Endothelial cell of umbilical vein (primary cell): ENCODE results near the gene SMG9. TPM values are rescaled to one million over a fixed set of nuclear protein-coding genes. Genes with fewer than 3 reads are reported as not detected.

Experiments
- BruUV-seq: library from RNA; stranded (reverse); fragments of 400-500 nt; replicated peaks from 2 replicates; lab custom pipeline; 2021; lab: Mats Ljungman, UMichigan
- CTCF ChIA-PET: fragments of 300-600, 350-600 bp; sonication (Branson Sonifier 250); formaldehyde crosslinking; loops from one replicate; lab custom pipeline; 2021; ENCODE audit warnings: antibody characterized with exemption, inconsistent platforms; lab: Charles Lee
- POLR2A ChIA-PET: fragments of 300-600, 350-600 bp; sonication (Branson Sonifier 250); formaldehyde crosslinking; loops from one replicate; lab custom pipeline; 2021; ENCODE audit warnings: antibody characterized with exemption, inconsistent platforms; lab: Charles Lee
- DNase-seq: peaks from one replicate; pipeline ENCODE4 v3.0.0-alpha.2; 2011; ENCODE audit warnings: low read depth, low spot score
- FAIRE-seq: peaks from 2 replicates; lab custom pipeline; 2011; peaks lifted over from hg19 to GRCh38; lab: Jason Lieb, UNC
- H2AFZ ChIP-seq: 2 replicates; pipeline ENCODE4 v1.6.0; 2012; ENCODE audit warnings: low read depth, low read length, control low read depth, inconsistent platforms
- H3K27ac ChIP-seq: 2 replicates; pipeline ENCODE4 v1.5.1; 2011; ENCODE audit warnings: low read depth, mild to moderate bottlenecking, control low read depth, low read length, moderate library complexity; ENCODE audit not compliant: insufficient read depth
- H3K27me3 ChIP-seq, 2 experiments: 2 replicates each; pipeline versions ENCODE4 v1.6.0 to v1.6.1; 2011; ENCODE audit warnings: low read length in 2 of 2, mixed read lengths in 1 of 2; ENCODE audit not compliant: control insufficient read depth in 2 of 2, insufficient read depth in 2 of 2
- H3K36me3 ChIP-seq, 2 experiments: 2 replicates in 1 of 2; 3 replicates in 1 of 2; pipeline ENCODE4 v1.5.1; 2011; ENCODE audit warnings: low read length in 2 of 2, mild to moderate bottlenecking in 1 of 2, moderate library complexity in 1 of 2; ENCODE audit not compliant: control insufficient read depth in 2 of 2, insufficient read depth in 2 of 2; ENCODE audit errors: extremely low read depth in 1 of 2
- H3K4me1 ChIP-seq: 3 replicates; pipeline ENCODE4 v1.5.1; 2011; ENCODE audit warnings: mild to moderate bottlenecking, low read length; ENCODE audit not compliant: control insufficient read depth, insufficient read depth; ENCODE audit errors: extremely low read depth
- H3K4me2 ChIP-seq: 2 replicates; pipeline ENCODE4 v1.6.1; 2011; ENCODE audit warnings: low read length, control low read depth, mixed read lengths; ENCODE audit not compliant: insufficient read depth
- H3K4me3 ChIP-seq, 3 experiments: fragments of 200-600 bp in 1 of 3; sonication (generic), shearing (Covaris generic) in 1 of 3; replicated peaks in 1 of 3; 2 replicates each; pipeline ENCODE4 v1.5.1; 2011 to 2016; ENCODE audit warnings: control low read depth in 3 of 3, low read length in 3 of 3, mild to moderate bottlenecking in 2 of 3, inconsistent platforms in 1 of 3, low read depth in 1 of 3, moderate library complexity in 1 of 3; ENCODE audit not compliant: insufficient read depth in 1 of 3
- H3K79me2 ChIP-seq: 2 replicates; pipeline ENCODE4 v1.6.0; 2012; ENCODE audit warnings: low read length, inconsistent platforms; ENCODE audit not compliant: control insufficient read depth, insufficient read depth
- H3K9ac ChIP-seq: replicated peaks from 2 replicates; pipeline ENCODE3; 2011; ENCODE audit warnings: low read length, control low read depth; ENCODE audit not compliant: insufficient read depth; ENCODE audit errors: extremely low read depth
- H3K9me1 ChIP-seq: replicated peaks from 3 replicates; pipeline ENCODE4 v1.6.0; 2011; ENCODE audit warnings: mild to moderate bottlenecking, low read length; ENCODE audit not compliant: control insufficient read depth, insufficient read depth; ENCODE audit errors: extremely low read depth
- H3K9me3 ChIP-seq: replicated peaks from 2 replicates; pipeline ENCODE4 v1.5.1; 2012; ENCODE audit warnings: low read length, inconsistent platforms; ENCODE audit not compliant: control insufficient read depth, insufficient read depth
- H4K20me1 ChIP-seq: replicated peaks from 2 replicates; pipeline ENCODE3; 2011; ENCODE audit warnings: mild to moderate bottlenecking, low read length; ENCODE audit not compliant: control insufficient read depth, insufficient read depth; ENCODE audit errors: extremely low read depth
- CTCF ChIP-seq, 2 donors: IDR thresholded peaks; 1 replicate in 1 of 2; 2 replicates in 1 of 2; pipeline ENCODE4 v1.5.1; 2011; ENCODE audit warnings: low read length in 2 of 2, mild to moderate bottlenecking in 2 of 2, moderate library complexity in 2 of 2, control low read depth in 1 of 2, inconsistent platforms in 1 of 2, low read depth in 1 of 2; ENCODE audit not compliant: insufficient read depth in 1 of 2; ENCODE audit errors: extremely low read depth in 1 of 2
- EZH2 ChIP-seq: IDR thresholded peaks from 2 replicates; pipeline ENCODE4 v1.6.1; 2012; ENCODE audit warnings: borderline replicate concordance, low read depth, mild to moderate bottlenecking, moderate library complexity, low read length, inconsistent platforms; ENCODE audit not compliant: severe bottlenecking
- FOS ChIP-seq: IDR thresholded peaks from 2 replicates; pipeline ENCODE4 v1.6.1; 2011; ENCODE audit warnings: mild to moderate bottlenecking, low read length, moderate library complexity, borderline replicate concordance; ENCODE audit not compliant: insufficient read depth
- GATA2 ChIP-seq: IDR thresholded peaks from 2 replicates; pipeline ENCODE4 v1.7.0; 2011; ENCODE audit warnings: low read depth, mild to moderate bottlenecking, moderate library complexity, mixed read lengths, low read length; ENCODE audit not compliant: insufficient read length, insufficient read depth
- JUN ChIP-seq: IDR thresholded peaks from 2 replicates; pipeline ENCODE4 v1.6.1; 2011; ENCODE audit warnings: borderline replicate concordance, low read depth; ENCODE audit not compliant: insufficient read length, insufficient read depth
- MYC ChIP-seq: IDR thresholded peaks from one replicate; pipeline ENCODE4 v1.6.1; 2011; ENCODE audit warnings: mild to moderate bottlenecking, low read depth, low read length
- POLR2A ChIP-seq: IDR thresholded peaks from 2 replicates; pipeline ENCODE4 v1.6.1; 2012; ENCODE audit warnings: low read depth, mild to moderate bottlenecking, control low read depth, low read length
- POLR2AphosphoS5 ChIP-seq: IDR thresholded peaks from 2 replicates; pipeline ENCODE4 v1.6.1; 2012; ENCODE audit warnings: low read depth, mild to moderate bottlenecking, control low read depth, low read length, moderate library complexity; ENCODE audit not compliant: insufficient read depth
- dilution Hi-C: fragments of 300-500 bp; cut with MboI; formaldehyde crosslinking; loops from one replicate; pipeline ENCODE4 v1.15.0; 2019; ENCODE audit warnings: low sequenced_read_pairs; ENCODE audit not compliant: extremely low pct_ligation_motif_present
- intact Hi-C: fragments of 100-400 bp; cut with micrococcal nuclease; formaldehyde crosslinking; loops from one replicate; pipeline ENCODE4 v1.10.0; 2022
- polyA plus RNA-seq, 4 experiments: library from polyadenylated mRNA; depleted of rRNA in 3 of 4; stranded (reverse) in 3 of 4; unstranded in 1 of 4; fragments of >200 nt; gene quantifications; 2 replicates each; pipeline versions ENCODE4 v1.2.1 to v1.2.3, GENCODE V29; 2011 to 2012; ENCODE audit warnings: missing spikeins in 1 of 4
- total RNA-seq: library from RNA; stranded (reverse); gene quantifications from 2 replicates; pipeline ENCODE4 v1.2.3, GENCODE V29; 2021
- TF ChIP-seq, protein P1 (sequence below): IDR thresholded peaks from 2 replicates; pipeline ENCODE4 v1.6.1; 2011; ENCODE audit not compliant: insufficient read depth, insufficient read length

The SMG9 gene
- total and polyA plus RNA-seq, 2 donors (not counting 3 experiments of a cell fraction or from before 2014, with no cell fraction given) = 25.5 to 45.0 TPM

DNA sequence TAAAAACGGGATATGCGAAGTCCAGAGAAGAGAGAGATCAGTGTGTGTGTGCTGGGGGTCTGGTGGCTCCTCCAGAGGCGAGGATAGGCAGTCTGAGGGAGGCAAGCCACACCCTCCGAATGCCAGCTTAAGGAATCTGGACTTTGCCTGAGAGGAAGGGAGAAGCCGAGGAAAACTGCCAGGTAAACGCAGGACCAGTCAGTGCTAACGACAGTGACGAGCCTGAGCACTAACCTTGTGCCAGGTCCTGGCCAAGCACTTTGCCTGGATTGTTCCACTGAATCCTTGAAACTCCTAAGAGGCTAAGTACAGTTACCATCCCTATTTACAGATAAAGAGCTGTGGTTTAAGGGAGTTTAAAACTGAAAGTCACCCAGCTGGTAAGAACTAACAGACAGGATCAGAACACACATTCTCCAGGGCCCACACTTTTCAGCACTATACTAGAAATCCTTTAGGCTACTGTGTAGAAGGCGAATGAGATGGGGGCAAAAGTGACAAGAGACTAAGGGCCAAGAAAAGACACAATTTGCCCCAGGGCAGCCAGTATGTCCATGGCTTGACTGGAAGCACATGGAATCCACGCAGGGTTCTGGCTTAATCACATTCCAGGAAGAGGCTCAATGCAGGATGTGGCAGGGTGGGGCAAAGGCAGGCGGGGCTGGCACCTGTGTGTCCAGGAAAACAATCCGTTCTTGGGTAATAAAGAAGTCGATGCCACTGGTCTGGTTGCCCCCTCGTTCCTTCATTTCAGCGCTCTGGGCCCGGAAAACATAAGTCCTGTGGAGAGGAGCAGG, 15.1 kb downstream of the SMG9 start:
- intact Hi-C loops (loop anchor here (5.0 kb wide), 1 partner anchor 72 kb away; no protein-coding TSS in a partner anchor), dilution Hi-C loops (no loop called here)
- Histone ChIP-seq H4K20me1 (no peaks in the 10 kb centered on the region), H3K9me1 (no peaks in the 10 kb centered on the region), H3K4me2 (no peak overlapping the region), H3K79me2 (no peaks in the 10 kb centered on the region), H3K4me1 (peaks cover 3% of the 10 kb centered on the region), H3K9ac (no peak overlapping the region), H2AFZ (no peak overlapping the region), H3K4me3 (no peak overlapping the region), H3K27me3 (no peaks in the 10 kb centered on the region), H3K27ac (no peak overlapping the region), H3K36me3 (peaks cover 16 to 35% of the 10 kb centered on the region in 2 experiments), H3K9me3 (no peaks in the 10 kb centered on the region)
- TF ChIP-seq GATA2 = no peak
- TF ChIP-seq EZH2 = no peak
- TF ChIP-seq MYC = no peak
- no peak for TF ChIP-seq POLR2AphosphoS5
- TF ChIP-seq CTCF (IDR thresholded peaks at IDR 0.05; ENCODE audit: extremely low read depth in 1 of 2, insufficient read depth in 1 of 2, low read depth in 1 of 2, low read length in 2 of 2) = no peak
- TF ChIP-seq, protein P1, sequence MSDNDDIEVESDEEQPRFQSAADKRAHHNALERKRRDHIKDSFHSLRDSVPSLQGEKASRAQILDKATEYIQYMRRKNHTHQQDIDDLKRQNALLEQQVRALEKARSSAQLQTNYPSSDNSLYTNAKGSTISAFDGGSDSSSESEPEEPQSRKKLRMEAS = no peak
- no peak for TF ChIP-seq JUN
- no peak for TF ChIP-seq POLR2A
- TF ChIP-seq FOS = no peak
- DNase-seq (no peak), FAIRE-seq (no peak)
- CTCF ChIA-PET = interaction anchor here (1.0 to 1.5 kb wide), 6 partner anchors 27 to 71 kb away, joined by 3 to 6 read pairs (median 4); no protein-coding TSS in a partner anchor
- BruUV-seq = no TSS peak
- POLR2A ChIA-PET = no interaction called here
